ENCODE results near the gene GBX2. TPM values are rescaled to one million over a fixed set of nuclear protein-coding genes. Genes with fewer than 3 reads are reported as not detected.

GBX2 gene
- total and polyA plus RNA-seq, 5 donors from 2014 or later = not detected

GRCh38 chr2:236122236-236122635 is 46.0 kb downstream of the GBX2 start:
- H3K9me3 Mint-ChIP-seq = peaks cover 0 to 2% (median 0%) of the 10 kb centered on the region in 7 donors
- H3K27ac Mint-ChIP-seq = no peak overlapping the region
- Histone ChIP-seq H3K4me1 (ENCODE audit: control insufficient read depth, insufficient read depth, low read length, poor library complexity, severe bottlenecking) (no peaks in the 10 kb centered on the region), H3K9me3 (ENCODE audit: control insufficient read depth in 2 of 2, low read length in 2 of 2) (no peaks in the 10 kb centered on the region), H3K27me3 (ENCODE audit: control insufficient read depth, insufficient read depth, low read length) (no peaks in the 10 kb centered on the region), H3K4me3 (ENCODE audit: low read depth, low read length) (no peak overlapping the region), H3K27ac (ENCODE audit: insufficient read depth, low read length, poor library complexity, severe bottlenecking) (no peak overlapping the region), H3K36me3 (ENCODE audit: control insufficient read depth, insufficient read depth, low read length) (no peaks in the 10 kb centered on the region)
- ATAC-seq (ENCODE audit: low read depth in 2 of 2) (no peak), DNase-seq (no peak)
- H3K36me3 Mint-ChIP-seq = no peaks in the 10 kb centered on the region
- H3K4me1 Mint-ChIP-seq = no peaks in the 10 kb centered on the region
- no peak overlapping the region for H3K4me3 Mint-ChIP-seq
- H3K27me3 Mint-ChIP-seq = no peaks in the 10 kb centered on the region

GRCh38 chr2:236121546-236121945 is 46.6 kb downstream of the GBX2 start:
- Histone ChIP-seq H3K9me3 (ENCODE audit: control insufficient read depth in 2 of 2, low read length in 2 of 2) (no peaks in the 10 kb centered on the region), H3K27me3 (ENCODE audit: control insufficient read depth, insufficient read depth, low read length) (no peaks in the 10 kb centered on the region), H3K27ac (ENCODE audit: insufficient read depth, low read length, poor library complexity, severe bottlenecking) (no peak overlapping the region), H3K4me1 (ENCODE audit: control insufficient read depth, insufficient read depth, low read length, poor library complexity, severe bottlenecking) (no peaks in the 10 kb centered on the region), H3K36me3 (ENCODE audit: control insufficient read depth, insufficient read depth, low read length) (no peaks in the 10 kb centered on the region), H3K4me3 (ENCODE audit: low read depth, low read length) (no peak overlapping the region)
- Mint-ChIP-seq H3K27me3 (no peaks in the 10 kb centered on the region), H3K4me3 (no peak overlapping the region), H3K9me3 (peaks cover 0 to 2% (median 0%) of the 10 kb centered on the region in 7 donors), H3K4me1 (no peaks in the 10 kb centered on the region), H3K27ac (no peak overlapping the region), H3K36me3 (no peaks in the 10 kb centered on the region)
- no peak for ATAC-seq (ENCODE audit: low read depth in 2 of 2)
- DNase-seq = no peak

DNA sequence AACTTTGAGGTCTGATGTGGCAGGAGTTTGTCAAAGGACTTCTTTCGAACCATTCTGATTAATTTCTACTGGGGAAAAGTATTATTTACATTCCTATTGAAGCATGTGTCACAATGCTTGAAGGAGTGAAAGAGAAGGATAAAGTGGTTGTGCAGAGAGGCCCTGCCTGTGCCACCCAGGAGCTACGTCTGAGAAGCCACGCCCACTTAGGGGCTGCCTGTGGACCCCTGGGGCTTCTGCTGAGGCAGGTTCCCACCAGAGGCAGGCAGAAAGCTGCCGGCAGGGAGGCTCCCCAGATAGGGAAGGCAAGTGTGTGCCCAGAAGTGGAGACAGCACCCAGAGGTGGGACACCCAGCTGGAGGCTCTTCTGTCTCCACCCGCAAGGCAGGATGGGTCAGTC is 47.4 kb downstream of the GBX2 start:
- H3K27me3 Mint-ChIP-seq = no peaks in the 10 kb centered on the region
- no peak for ATAC-seq (ENCODE audit: low read depth in 2 of 2)

DNA sequence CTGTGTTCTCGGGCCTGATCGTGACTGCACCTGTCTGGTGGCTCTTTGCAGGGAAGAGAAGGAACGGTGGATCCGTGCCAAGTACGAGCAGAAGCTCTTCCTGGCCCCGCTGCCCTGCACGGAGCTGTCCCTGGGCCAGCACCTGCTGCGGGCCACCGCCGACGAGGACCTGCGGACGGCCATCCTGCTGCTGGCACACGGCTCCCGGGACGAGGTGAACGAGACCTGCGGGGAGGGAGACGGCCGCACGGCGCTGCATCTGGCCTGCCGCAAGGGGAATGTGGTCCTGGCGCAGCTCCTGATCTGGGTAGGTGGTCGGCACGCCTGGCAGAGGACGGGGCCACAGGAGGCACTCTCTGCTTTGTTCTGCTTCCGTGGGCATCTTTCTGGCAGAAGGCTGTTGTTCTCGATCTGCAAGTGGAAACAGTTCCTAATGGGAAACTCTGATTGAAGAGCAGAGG is 48.0 kb downstream of the GBX2 start:
- Histone ChIP-seq H3K9me3 (ENCODE audit: control insufficient read depth in 2 of 2, low read length in 2 of 2) (no peaks in the 10 kb centered on the region), H3K27me3 (ENCODE audit: control insufficient read depth, insufficient read depth, low read length) (no peaks in the 10 kb centered on the region), H3K27ac (ENCODE audit: insufficient read depth, low read length, poor library complexity, severe bottlenecking) (no peak overlapping the region), H3K4me1 (ENCODE audit: control insufficient read depth, insufficient read depth, low read length, poor library complexity, severe bottlenecking) (no peaks in the 10 kb centered on the region), H3K4me3 (ENCODE audit: low read depth, low read length) (no peak overlapping the region), H3K36me3 (ENCODE audit: control insufficient read depth, insufficient read depth, low read length) (no peaks in the 10 kb centered on the region)
- H3K9me3 Mint-ChIP-seq = peaks cover 0 to 2% (median 0%) of the 10 kb centered on the region in 7 donors
- no peak for DNase-seq
- H3K4me1 Mint-ChIP-seq = no peaks in the 10 kb centered on the region
- H3K36me3 Mint-ChIP-seq = no peaks in the 10 kb centered on the region
- no peak for ATAC-seq (ENCODE audit: low read depth in 2 of 2)
- H3K4me3 Mint-ChIP-seq = no peak overlapping the region
- no peak overlapping the region for H3K27ac Mint-ChIP-seq
- no peaks in the 10 kb centered on the region for H3K27me3 Mint-ChIP-seq

More for the DNA sequence above, 47.4 kb downstream of the GBX2 start:
- Histone ChIP-seq H3K4me1 (ENCODE audit: control insufficient read depth, insufficient read depth, low read length, poor library complexity, severe bottlenecking) (no peaks in the 10 kb centered on the region), H3K36me3 (ENCODE audit: control insufficient read depth, insufficient read depth, low read length) (no peaks in the 10 kb centered on the region), H3K9me3 (ENCODE audit: control insufficient read depth in 2 of 2, low read length in 2 of 2) (no peaks in the 10 kb centered on the region), H3K27me3 (ENCODE audit: control insufficient read depth, insufficient read depth, low read length) (no peaks in the 10 kb centered on the region), H3K4me3 (ENCODE audit: low read depth, low read length) (no peak overlapping the region), H3K27ac (ENCODE audit: insufficient read depth, low read length, poor library complexity, severe bottlenecking) (no peak overlapping the region)
- H3K9me3 Mint-ChIP-seq = peaks cover 0 to 2% (median 0%) of the 10 kb centered on the region in 7 donors
- H3K4me1 Mint-ChIP-seq = no peaks in the 10 kb centered on the region
- no peak overlapping the region for H3K4me3 Mint-ChIP-seq
- DNase-seq = no peak
- no peak overlapping the region for H3K27ac Mint-ChIP-seq
- H3K36me3 Mint-ChIP-seq = no peaks in the 10 kb centered on the region

DNA sequence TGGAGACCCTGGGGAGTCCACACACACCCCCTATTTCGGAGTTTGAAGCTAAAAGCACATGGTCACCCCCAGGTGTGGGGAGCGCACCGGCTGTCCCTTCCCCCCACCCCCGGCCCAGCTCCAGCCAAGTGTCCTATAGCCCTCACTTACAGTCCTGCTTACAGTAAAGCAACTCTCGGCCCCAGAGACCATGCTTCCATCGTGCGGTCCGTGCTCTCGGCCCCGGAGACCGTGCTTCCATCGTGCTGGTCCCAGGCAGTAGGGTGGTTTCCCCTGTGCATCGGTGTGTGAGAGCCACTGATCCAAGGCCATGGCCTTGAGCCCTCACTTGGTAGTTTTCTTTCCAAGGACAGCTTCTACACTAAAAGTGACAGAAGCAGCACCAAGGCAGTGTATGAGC is 48.7 kb downstream of the GBX2 start:
- ATAC-seq (ENCODE audit: low read depth in 2 of 2) = no peak
- no peaks in the 10 kb centered on the region for H3K9me3 ChIP-seq (ENCODE audit: control insufficient read depth in 2 of 2, low read length in 2 of 2)
- peaks cover 0 to 2% (median 0%) of the 10 kb centered on the region in 7 donors for H3K9me3 Mint-ChIP-seq

DNA sequence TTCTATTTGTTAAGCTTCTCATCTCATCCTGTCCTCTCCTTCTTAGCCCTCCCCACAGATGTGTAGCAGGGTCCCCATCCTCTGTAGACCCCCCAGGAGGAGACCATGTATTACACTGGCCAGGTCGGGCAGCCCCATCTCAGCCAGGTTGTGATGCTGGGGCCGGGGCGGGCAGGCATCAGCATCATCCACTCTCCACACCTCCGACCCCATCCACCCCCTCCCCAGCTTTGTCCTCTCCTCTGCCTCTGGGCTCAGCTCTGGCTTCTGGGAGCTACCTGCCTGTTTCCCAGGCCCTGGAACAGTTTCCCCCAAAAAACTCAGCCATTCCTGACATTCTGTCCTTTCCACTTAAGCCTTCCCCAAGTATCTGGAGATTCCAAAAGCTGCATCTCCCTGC is 49.2 kb downstream of the GBX2 start:
- Mint-ChIP-seq H3K4me1 (no peaks in the 10 kb centered on the region), H3K27ac (no peak overlapping the region), H3K9me3 (peaks cover 0 to 2% (median 0%) of the 10 kb centered on the region in 7 donors), H3K27me3 (peaks cover 5% of the 10 kb centered on the region), H3K4me3 (no peak overlapping the region), H3K36me3 (no peaks in the 10 kb centered on the region)
- ATAC-seq (ENCODE audit: low read depth in 2 of 2) (no peak), DNase-seq (no peak)
- no peaks in the 10 kb centered on the region for H3K36me3 ChIP-seq (ENCODE audit: control insufficient read depth, insufficient read depth, low read length)
- H3K4me1 ChIP-seq (ENCODE audit: control insufficient read depth, insufficient read depth, low read length, poor library complexity, severe bottlenecking) = no peaks in the 10 kb centered on the region
- no peak overlapping the region for H3K4me3 ChIP-seq (ENCODE audit: low read depth, low read length)
- no peaks in the 10 kb centered on the region for H3K9me3 ChIP-seq (ENCODE audit: control insufficient read depth in 2 of 2, low read length in 2 of 2)
- H3K27ac ChIP-seq (ENCODE audit: insufficient read depth, low read length, poor library complexity, severe bottlenecking) = no peak overlapping the region
- H3K27me3 ChIP-seq (ENCODE audit: control insufficient read depth, insufficient read depth, low read length) = no peaks in the 10 kb centered on the region

More for the DNA sequence above, 48.7 kb downstream of the GBX2 start:
- H3K27me3 Mint-ChIP-seq = peaks cover 1% of the 10 kb centered on the region
- H3K4me3 Mint-ChIP-seq = no peak overlapping the region
- Histone ChIP-seq H3K4me1 (ENCODE audit: control insufficient read depth, insufficient read depth, low read length, poor library complexity, severe bottlenecking) (no peaks in the 10 kb centered on the region), H3K4me3 (ENCODE audit: low read depth, low read length) (no peak overlapping the region), H3K27ac (ENCODE audit: insufficient read depth, low read length, poor library complexity, severe bottlenecking) (no peak overlapping the region), H3K27me3 (ENCODE audit: control insufficient read depth, insufficient read depth, low read length) (no peaks in the 10 kb centered on the region), H3K36me3 (ENCODE audit: control insufficient read depth, insufficient read depth, low read length) (no peaks in the 10 kb centered on the region)
- no peak for DNase-seq
- no peaks in the 10 kb centered on the region for H3K4me1 Mint-ChIP-seq
- no peak overlapping the region for H3K27ac Mint-ChIP-seq
- H3K36me3 Mint-ChIP-seq = no peaks in the 10 kb centered on the region

DNA sequence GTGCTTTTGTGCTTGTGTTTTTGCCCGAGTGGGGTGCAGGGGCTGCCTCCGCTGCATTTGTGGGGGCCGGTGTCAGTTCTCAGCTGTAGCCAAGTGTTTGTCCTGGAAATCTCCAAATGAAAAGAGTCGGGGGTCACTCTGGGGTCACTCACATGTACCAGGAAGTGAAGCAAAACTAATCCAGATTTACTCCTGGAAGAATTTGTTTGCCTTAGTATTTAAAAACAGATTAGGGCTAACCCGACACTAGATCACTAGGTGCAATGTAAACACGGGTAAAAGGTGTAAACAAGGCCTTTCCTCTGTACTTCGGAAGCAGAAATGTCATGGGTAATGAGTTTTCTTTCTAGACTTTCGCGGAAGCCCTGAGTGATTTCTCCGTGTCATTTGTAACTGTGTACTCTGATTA is 50.3 kb downstream of the GBX2 start:
- no peak overlapping the region for H3K4me3 Mint-ChIP-seq
- ATAC-seq (ENCODE audit: low read depth in 2 of 2) (no peak), DNase-seq (no peak)
- no peaks in the 10 kb centered on the region for H3K9me3 ChIP-seq (ENCODE audit: control insufficient read depth in 2 of 2, low read length in 2 of 2)
- no peak overlapping the region for H3K27ac Mint-ChIP-seq
- H3K27me3 Mint-ChIP-seq = peaks cover 5% of the 10 kb centered on the region
- H3K27me3 ChIP-seq (ENCODE audit: control insufficient read depth, insufficient read depth, low read length) = no peaks in the 10 kb centered on the region
- H3K27ac ChIP-seq (ENCODE audit: insufficient read depth, low read length, poor library complexity, severe bottlenecking) = no peak overlapping the region
- no peaks in the 10 kb centered on the region for H3K36me3 ChIP-seq (ENCODE audit: control insufficient read depth, insufficient read depth, low read length)
- H3K4me3 ChIP-seq (ENCODE audit: low read depth, low read length) = no peak overlapping the region
- H3K4me1 Mint-ChIP-seq = no peaks in the 10 kb centered on the region
- peaks cover 0 to 2% (median 0%) of the 10 kb centered on the region in 7 donors for H3K9me3 Mint-ChIP-seq
- H3K36me3 Mint-ChIP-seq = no peaks in the 10 kb centered on the region
- H3K4me1 ChIP-seq (ENCODE audit: control insufficient read depth, insufficient read depth, low read length, poor library complexity, severe bottlenecking) = no peaks in the 10 kb centered on the region

GRCh38 chr2:236117401-236117800 is 50.8 kb downstream of the GBX2 start:
- Mint-ChIP-seq H3K4me3 (no peak overlapping the region), H3K27me3 (peaks cover 5% of the 10 kb centered on the region), H3K36me3 (no peaks in the 10 kb centered on the region), H3K27ac (no peak overlapping the region), H3K4me1 (peaks cover 0 to under 1% (median 0%) of the 10 kb centered on the region in 4 donors), H3K9me3 (peaks cover 0 to 2% (median 0%) of the 10 kb centered on the region in 7 donors)
- no peaks in the 10 kb centered on the region for H3K27me3 ChIP-seq (ENCODE audit: control insufficient read depth, insufficient read depth, low read length)
- ATAC-seq (ENCODE audit: low read depth in 2 of 2) = no peak
- H3K27ac ChIP-seq (ENCODE audit: insufficient read depth, low read length, poor library complexity, severe bottlenecking) = no peak overlapping the region
- H3K36me3 ChIP-seq (ENCODE audit: control insufficient read depth, insufficient read depth, low read length) = no peaks in the 10 kb centered on the region
- DNase-seq = no peak
- no peaks in the 10 kb centered on the region for H3K9me3 ChIP-seq (ENCODE audit: control insufficient read depth in 2 of 2, low read length in 2 of 2)
- no peaks in the 10 kb centered on the region for H3K4me1 ChIP-seq (ENCODE audit: control insufficient read depth, insufficient read depth, low read length, poor library complexity, severe bottlenecking)
- H3K4me3 ChIP-seq (ENCODE audit: low read depth, low read length) = no peak overlapping the region
